OCI-LY1 (cell line): Measurements from ENCODE around the gene KLB.
A peak's percentile ranks its signal among the peaks of the same experiment; 100 is the strongest.

ENCODE experiments used
- H2AFZ ChIP-seq: fragments of 200-600 bp; sonication (generic), shearing (Covaris generic); 2 replicates; pipeline ENCODE4 v1.6.0; 2014; ENCODE audit warnings: antibody characterized with exemption, mild to moderate bottlenecking, low read length
- H3F3A ChIP-seq: fragments of 200-600 bp; sonication (generic), shearing (Covaris generic); 2 replicates; pipeline ENCODE4 v1.6.0; 2014; ENCODE audit warnings: mild to moderate bottlenecking, antibody characterized with exemption, low read length, moderate library complexity; ENCODE audit not compliant: insufficient read depth
- H3K27ac ChIP-seq: fragments of 200-600 bp; sonication (generic); 2 replicates; pipeline ENCODE4 v1.5.1; 2014; ENCODE audit warnings: low read length, mixed run types, mild to moderate bottlenecking, low read depth; ENCODE audit not compliant: poor library complexity, severe bottlenecking
- H3K27me3 ChIP-seq: fragments of 200-600 bp; sonication (generic); 2 replicates; pipeline ENCODE4 v1.6.0; 2014; ENCODE audit warnings: antibody characterized with exemption, mild to moderate bottlenecking, low read length, moderate library complexity; ENCODE audit not compliant: insufficient read depth
- H3K36me3 ChIP-seq: fragments of 200-600 bp; sonication (generic); 2 replicates; pipeline ENCODE4 v1.6.1; 2014; ENCODE audit warnings: mild to moderate bottlenecking, antibody characterized with exemption, low read length, moderate library complexity, mixed read lengths; ENCODE audit not compliant: insufficient read depth
- H3K4me1 ChIP-seq: fragments of 200-600 bp; sonication (generic); 2 replicates; pipeline ENCODE4 v1.5.1; 2014; ENCODE audit warnings: mild to moderate bottlenecking, low read length, moderate library complexity; ENCODE audit not compliant: insufficient read depth, severe bottlenecking
- H3K4me2 ChIP-seq: fragments of 200-600 bp; sonication (generic), shearing (Covaris generic); 2 replicates; pipeline ENCODE4 v1.6.1; 2014; ENCODE audit warnings: low read length
- H3K4me3 ChIP-seq: fragments of 200-600 bp; sonication (generic); 2 replicates; pipeline ENCODE4 v1.5.1; 2014; ENCODE audit warnings: low read length, low read depth, mild to moderate bottlenecking, mixed read lengths; ENCODE audit not compliant: poor library complexity, severe bottlenecking
- H3K79me2 ChIP-seq: fragments of 200-600 bp; shearing (Covaris generic); 2 replicates; pipeline ENCODE4 v1.6.1; 2016; ENCODE audit warnings: mixed run types, low read length, mixed read lengths; ENCODE audit not compliant: insufficient read depth
- H3K9ac ChIP-seq: fragments of 200-600 bp; sonication (generic), shearing (Covaris generic); 2 replicates; pipeline ENCODE4 v1.6.1; 2014; ENCODE audit warnings: mild to moderate bottlenecking, low read length, mixed read lengths
- H3K9me2 ChIP-seq: fragments of 200-600 bp; sonication (generic), shearing (Covaris generic); 2 replicates; pipeline ENCODE4 v1.6.1; 2014; ENCODE audit warnings: low read depth, mild to moderate bottlenecking, low read length, mixed read lengths
- H3K9me3 ChIP-seq: fragments of 200-600 bp; shearing (Covaris generic); 2 replicates; pipeline ENCODE4 v1.6.1; 2014; ENCODE audit warnings: low read length, mixed read lengths
- H4K20me1 ChIP-seq: fragments of 200-600 bp; sonication (generic), shearing (Covaris generic); 2 replicates; pipeline ENCODE4 v1.6.0; 2016; ENCODE audit warnings: mild to moderate bottlenecking, low read length; ENCODE audit not compliant: insufficient read depth
- EZH2 ChIP-seq: fragments of 200-600 bp; sonication (generic), shearing (Covaris generic); IDR thresholded peaks from 2 replicates; pipeline ENCODE4 v1.8.0; 2017; ENCODE audit warnings: borderline replicate concordance, mixed run types, mild to moderate bottlenecking, antibody characterized with exemption, low read length, moderate library complexity, mixed read lengths
- TF ChIP-seq, protein P1 (sequence below): fragments of 200-600 bp; sonication (generic), shearing (Covaris generic); IDR thresholded peaks from 2 replicates; pipeline ENCODE4 v1.5.1; 2017; ENCODE audit warnings: mild to moderate bottlenecking, antibody characterized with exemption, low read length, moderate library complexity, mixed read lengths

KLB gene

DNA sequence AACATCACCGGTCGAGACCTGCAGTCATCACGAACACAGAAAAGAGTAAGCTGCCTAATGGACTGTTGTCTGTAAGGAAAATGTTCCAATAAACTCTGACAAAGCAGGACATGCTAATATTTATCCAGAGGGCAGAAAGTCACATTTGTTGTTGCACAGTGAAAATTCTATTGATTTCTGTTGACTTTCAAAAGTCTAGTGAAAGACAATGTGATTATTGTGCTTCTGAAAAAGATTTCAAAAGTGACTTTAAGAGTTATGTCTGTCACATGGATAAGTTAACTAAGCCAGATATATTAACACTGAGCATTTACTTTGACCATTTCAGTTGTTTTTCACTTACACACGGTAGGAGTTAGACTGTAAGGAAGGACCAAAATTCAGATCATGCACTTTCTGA lies 31.3 kb upstream of the KLB start:
- no peak overlapping the region for H3K4me2 ChIP-seq
- no peak overlapping the region for H3K27ac ChIP-seq
- H2AFZ ChIP-seq = no peak overlapping the region

GRCh38 chr4:39383690-39384089 lies 23.0 kb upstream of the KLB start:
- Histone ChIP-seq H3K4me3 (no peak overlapping the region), H4K20me1 (no peaks in the 10 kb centered on the region), H3K4me1 (no peaks in the 10 kb centered on the region), H3K4me2 (no peak overlapping the region), H3K9ac (no peak overlapping the region), H3K9me2 (no peaks in the 10 kb centered on the region), H3K79me2 (no peaks in the 10 kb centered on the region), H3K27ac (no peak overlapping the region), H3F3A (no peaks in the 10 kb centered on the region), H3K27me3 (no peaks in the 10 kb centered on the region), H3K36me3 (no peaks in the 10 kb centered on the region), H3K9me3 (no peaks in the 10 kb centered on the region), H2AFZ (no peak overlapping the region)
- TF ChIP-seq EZH2 = no peak
- TF ChIP-seq, protein P1, sequence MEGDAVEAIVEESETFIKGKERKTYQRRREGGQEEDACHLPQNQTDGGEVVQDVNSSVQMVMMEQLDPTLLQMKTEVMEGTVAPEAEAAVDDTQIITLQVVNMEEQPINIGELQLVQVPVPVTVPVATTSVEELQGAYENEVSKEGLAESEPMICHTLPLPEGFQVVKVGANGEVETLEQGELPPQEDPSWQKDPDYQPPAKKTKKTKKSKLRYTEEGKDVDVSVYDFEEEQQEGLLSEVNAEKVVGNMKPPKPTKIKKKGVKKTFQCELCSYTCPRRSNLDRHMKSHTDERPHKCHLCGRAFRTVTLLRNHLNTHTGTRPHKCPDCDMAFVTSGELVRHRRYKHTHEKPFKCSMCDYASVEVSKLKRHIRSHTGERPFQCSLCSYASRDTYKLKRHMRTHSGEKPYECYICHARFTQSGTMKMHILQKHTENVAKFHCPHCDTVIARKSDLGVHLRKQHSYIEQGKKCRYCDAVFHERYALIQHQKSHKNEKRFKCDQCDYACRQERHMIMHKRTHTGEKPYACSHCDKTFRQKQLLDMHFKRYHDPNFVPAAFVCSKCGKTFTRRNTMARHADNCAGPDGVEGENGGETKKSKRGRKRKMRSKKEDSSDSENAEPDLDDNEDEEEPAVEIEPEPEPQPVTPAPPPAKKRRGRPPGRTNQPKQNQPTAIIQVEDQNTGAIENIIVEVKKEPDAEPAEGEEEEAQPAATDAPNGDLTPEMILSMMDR = peak; percentile 12; the same call in 1 of the 2 replicates

More for the DNA sequence above, 31.3 kb upstream of the KLB start:
- no peaks in the 10 kb centered on the region; the same call in 1 of the 2 replicates for H3K27me3 ChIP-seq
- H3F3A ChIP-seq = no peaks in the 10 kb centered on the region
- no peaks in the 10 kb centered on the region for H3K9me2 ChIP-seq
- no peak overlapping the region for H3K4me3 ChIP-seq
- 0 out of 2 replicates have a peak, but pooled peaks cover 9% of the 10 kb centered on the region for H3K9me3 ChIP-seq
- H3K36me3 ChIP-seq = no peaks in the 10 kb centered on the region
- H3K4me1 ChIP-seq = no peaks in the 10 kb centered on the region
- no peak overlapping the region for H3K9ac ChIP-seq
- H3K79me2 ChIP-seq = no peaks in the 10 kb centered on the region
- no peaks in the 10 kb centered on the region for H4K20me1 ChIP-seq
- TF ChIP-seq, protein P1 = no peak
- no peak for TF ChIP-seq EZH2

DNA sequence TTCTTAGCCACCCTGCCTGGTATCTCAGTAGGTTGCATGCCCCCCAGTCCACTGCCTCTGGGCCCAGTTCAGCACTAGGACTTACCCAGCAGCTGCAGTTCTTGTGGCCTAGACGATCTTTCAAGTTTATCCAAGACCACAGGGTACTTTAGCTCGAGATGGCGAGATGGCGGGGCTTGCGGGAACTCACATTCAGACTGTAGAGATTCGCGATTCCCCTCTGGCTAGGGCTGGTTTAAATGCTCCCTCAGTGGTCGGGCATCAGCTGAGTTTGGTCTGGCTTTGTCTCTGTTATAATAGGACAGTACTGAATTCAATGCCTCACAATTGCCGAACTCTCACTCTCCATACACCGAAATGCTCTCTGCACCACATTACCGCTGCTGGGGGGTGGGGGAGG lies 22.2 kb upstream of the KLB start:
- H2AFZ ChIP-seq = no peak overlapping the region
- H3K4me2 ChIP-seq = no peak overlapping the region
- no peaks in the 10 kb centered on the region for H3K79me2 ChIP-seq
- H3K9ac ChIP-seq = no peak overlapping the region
- H3K4me1 ChIP-seq = no peaks in the 10 kb centered on the region
- H3K9me3 ChIP-seq = no peaks in the 10 kb centered on the region
- TF ChIP-seq, protein P1 = no peak
- TF ChIP-seq EZH2 = no peak
- no peak overlapping the region for H3K27ac ChIP-seq
- no peaks in the 10 kb centered on the region for H3K9me2 ChIP-seq
- no peak overlapping the region for H3K4me3 ChIP-seq
- H3K27me3 ChIP-seq = no peaks in the 10 kb centered on the region
- H3F3A ChIP-seq = no peaks in the 10 kb centered on the region
- no peaks in the 10 kb centered on the region for H3K36me3 ChIP-seq
- H4K20me1 ChIP-seq = no peaks in the 10 kb centered on the region
